HepG2 (cell line): Measurements from ENCODE around the gene LTB4R2. TPM values are rescaled to one million over a fixed set of nuclear protein-coding genes. Genes with fewer than 3 reads are reported as not detected.

Experiments
- E2F2 ChIP-seq: sonication (generic); formaldehyde crosslinking; IDR thresholded peaks from 2 replicates; pipeline ENCODE4 v1.4.0; 2020; ENCODE audit warnings: missing genetic modification reagents, borderline replicate concordance
- ETV5 ChIP-seq: IDR thresholded peaks from 2 replicates; pipeline ENCODE4 v1.6.1; 2018; ENCODE audit warnings: missing biosample characterization, missing genetic modification reagents, inconsistent platforms, borderline replicate concordance
- GFI1 ChIP-seq: sonication (generic); formaldehyde crosslinking; IDR thresholded peaks from 2 replicates; pipeline ENCODE4 v1.5.0; 2020; ENCODE audit warnings: missing genetic modification reagents, mild to moderate bottlenecking, borderline replicate concordance
- HNRNPH1 ChIP-seq: fragments of 200-400 bp; formaldehyde crosslinking; optimal IDR thresholded peaks from 2 replicates; pipeline ENCODE3; 2017; ENCODE audit warnings: mild to moderate bottlenecking, low read depth, low read length
- IKZF5 ChIP-seq: IDR thresholded peaks from 2 replicates; pipeline ENCODE4 v1.6.1; 2018; ENCODE audit warnings: missing genetic modification reagents, mild to moderate bottlenecking, missing compliant biosample characterization
- MIER2 ChIP-seq: IDR thresholded peaks from 2 replicates; pipeline ENCODE4 v1.6.1; 2016; ENCODE audit warnings: missing biosample characterization, missing genetic modification reagents
- NFE2L1 ChIP-seq: sonication (generic); formaldehyde crosslinking; IDR thresholded peaks from 2 replicates; pipeline ENCODE4 v1.4.0; 2020; ENCODE audit warnings: missing genetic modification reagents, mild to moderate bottlenecking, borderline replicate concordance
- NFYB ChIP-seq: sonication (generic); formaldehyde crosslinking; IDR thresholded peaks from 2 replicates; pipeline ENCODE4 v1.4.0; 2020; ENCODE audit warnings: missing genetic modification reagents
- TARDBP ChIP-seq: sonication (generic); formaldehyde crosslinking; IDR thresholded peaks from 2 replicates; pipeline ENCODE4 v1.8.0; 2022; ENCODE audit warnings: mild to moderate bottlenecking, missing genetic modification reagents
- ZHX2 ChIP-seq, 2 experiments: sonication (generic) in 1 of 2; formaldehyde crosslinking in 1 of 2; IDR thresholded peaks; 2 replicates each; pipeline versions ENCODE4 v1.6.1 to v1.9.0; 2014 to 2022; ENCODE audit warnings: antibody characterized with exemption in 1 of 2, borderline replicate concordance in 1 of 2, inconsistent platforms in 1 of 2, low read depth in 1 of 2, missing genetic modification reagents in 1 of 2
- ZNF160 ChIP-seq: sonication (generic); formaldehyde crosslinking; IDR thresholded peaks from 2 replicates; pipeline ENCODE4 v1.8.0; 2022; ENCODE audit warnings: mild to moderate bottlenecking, inconsistent platforms, missing genetic modification reagents
- ZNF230 ChIP-seq: sonication (generic); formaldehyde crosslinking; IDR thresholded peaks from 2 replicates; pipeline ENCODE4 v1.4.0; 2020; ENCODE audit warnings: mild to moderate bottlenecking, missing genetic modification reagents
- ZNF264 ChIP-seq: sonication (generic); formaldehyde crosslinking; IDR thresholded peaks from 2 replicates; pipeline ENCODE4 v1.4.0; 2020; ENCODE audit warnings: missing genetic modification reagents
- ZNF275 ChIP-seq: sonication (generic); formaldehyde crosslinking; IDR thresholded peaks from 2 replicates; pipeline ENCODE4 v1.8.0; 2022; ENCODE audit warnings: missing genetic modification reagents, mild to moderate bottlenecking, inconsistent platforms, borderline replicate concordance
- ZNF296 ChIP-seq: sonication (generic); formaldehyde crosslinking; conservative IDR thresholded peaks from 2 replicates; pipeline ENCODE4 v1.5.0; 2020; ENCODE audit warnings: mild to moderate bottlenecking, missing genetic modification reagents
- ZNF546 ChIP-seq: sonication (generic); formaldehyde crosslinking; conservative IDR thresholded peaks from 2 replicates; pipeline ENCODE4 v1.8.1; 2023; ENCODE audit warnings: mild to moderate bottlenecking, missing genetic modification reagents
- ZNF639 ChIP-seq: conservative IDR thresholded peaks from 2 replicates; pipeline ENCODE4 v1.6.1; 2018; ENCODE audit warnings: missing genetic modification reagents
- ZSCAN30 ChIP-seq: sonication (generic); formaldehyde crosslinking; IDR thresholded peaks from 2 replicates; pipeline ENCODE4 v1.5.0; 2020; ENCODE audit warnings: mild to moderate bottlenecking, missing genetic modification reagents
- polyA plus RNA-seq, 8 experiments: library from polyadenylated mRNA; depleted of rRNA in 3 of 8; stranded (reverse) in 7 of 8; unstranded in 1 of 8; fragments of >200 nt; fragmentation: Illumina TruSeq in 4 of 8; extraction: Trizol in 4 of 8; gene quantifications; 2 replicates each; pipeline versions ENCODE4 v1.2.1 to v1.2.3, GENCODE V29; 2011 to 2016; ENCODE audit warnings: low read depth in 4 of 8, missing spikeins in 1 of 8, mixed read lengths in 1 of 8; ENCODE audit not compliant: insufficient read depth in 1 of 8
- total RNA-seq, 5 experiments: library from RNA; depleted of rRNA; stranded (reverse); fragments of >200 nt; fragmentation: Illumina TruSeq; extraction: Trizol; gene quantifications; 2 replicates each; pipeline ENCODE4 v1.2.3, GENCODE V29; 2016; ENCODE audit warnings: low read depth in 1 of 5

Gene LTB4R2
- total and polyA plus RNA-seq, 2 of the 13 experiments (the other 11 are each of a cell fraction or from before 2014, with no cell fraction given): 3.9 to 6.9 TPM

- TF ChIP-seq TARDBP (CRISPR knock-in tag) (peak; percentile 98), NFE2L1 (CRISPR knock-in tag) (no peak), NFYB (peak; percentile 43; the same call in 1 of the 2 replicates), ZNF264 (CRISPR knock-in tag) (peak; percentile 96; the same call in 1 of the 2 replicates), ZHX2 (IDR thresholded peaks at IDR 0.05; ENCODE audit: low read depth) (peak; percentile 30; the same call in 1 of the 2 replicates), ZHX2 (CRISPR knock-in tag; IDR thresholded peaks at IDR 0.05; ENCODE audit: borderline replicate concordance) (no peak), ZNF546 (peak; percentile 93), ZNF296 (CRISPR knock-in tag) (no peak), MIER2 (CRISPR knock-in tag) (peak; percentile 78), ZNF160 (CRISPR knock-in tag) (peak; percentile 80), ZNF275 (CRISPR knock-in tag) (no peak), GFI1 (no peak), ZNF639 (CRISPR knock-in tag) (peak; percentile 90; the same call in 1 of the 2 replicates), HNRNPH1 (no peak), ETV5 (peak; percentile 68; the same call in 1 of the 2 replicates), E2F2 (CRISPR knock-in tag) (no peak), ZNF230 (CRISPR knock-in tag) (peak; percentile 82), ZSCAN30 (no peak), IKZF5 (peak; percentile 97)
Measured at GRCh38 chr14:24307575-24308341, 2.2 kb upstream of the LTB4R2 start, which contains the start of gene CIDEB (continued).
